HEK293T (cell line): ENCODE measurements around the gene TIA1.

ENCODE experiments used
- BHLHE40 ChIP-seq: fragments of 450-650 bp; IDR thresholded peaks from 2 replicates; pipeline ENCODE4 v1.6.1; 2016; ENCODE audit warnings: mild to moderate bottlenecking, moderate library complexity, borderline replicate concordance
- CTBP1 ChIP-seq: fragments of 450-650 bp; IDR thresholded peaks from 2 replicates; pipeline ENCODE4 v1.6.1; 2016; ENCODE audit warnings: borderline replicate concordance
- FOXA1 ChIP-seq: fragments of 450-650 bp; IDR thresholded peaks from 2 replicates; pipeline ENCODE4 v1.6.1; 2016; ENCODE audit warnings: mild to moderate bottlenecking
- FOXK2 ChIP-seq: fragments of 450-650 bp; IDR thresholded peaks from 2 replicates; pipeline ENCODE4 v1.6.1; 2016; ENCODE audit warnings: mild to moderate bottlenecking
- FOXM1 ChIP-seq: fragments of 450-650 bp; IDR thresholded peaks from 2 replicates; pipeline ENCODE4 v1.6.1; 2017; ENCODE audit warnings: mild to moderate bottlenecking, borderline replicate concordance
- HDGF ChIP-seq: fragments of 450-650 bp; IDR thresholded peaks from 2 replicates; pipeline ENCODE4 v1.6.1; 2017; ENCODE audit warnings: antibody characterized with exemption, borderline replicate concordance
- NFRKB ChIP-seq: fragments of 450-650 bp; IDR thresholded peaks from 2 replicates; pipeline ENCODE4 v1.6.1; 2016; ENCODE audit warnings: mild to moderate bottlenecking, moderate library complexity
- PKNOX1 ChIP-seq: fragments of 450-650 bp; IDR thresholded peaks from 2 replicates; pipeline ENCODE4 v1.6.1; 2016
- SUZ12 ChIP-seq: fragments of 450-650 bp; IDR thresholded peaks from 2 replicates; pipeline ENCODE4 v1.6.1; 2016; ENCODE audit warnings: mild to moderate bottlenecking
- TARDBP ChIP-seq: fragments of 450-650 bp; IDR thresholded peaks from 2 replicates; pipeline ENCODE4 v1.6.1; 2016
- ZNF384 ChIP-seq: fragments of 450-650 bp; IDR thresholded peaks from 2 replicates; pipeline ENCODE4 v1.6.1; 2016

- TF ChIP-seq FOXM1 (no peak), FOXA1 (no peak), BHLHE40 (no peak), FOXK2 (no peak), ZNF384 (no peak), SUZ12 (no peak), TARDBP (no peak), CTBP1 (no peak), HDGF (no peak), NFRKB (no peak), PKNOX1 (no peak)
These were observed 49.0 kb downstream of the TIA1 start for GRCh38 chr2:70199320-70199864.
